Fibroblast of skin of scalp (primary cell): ENCODE results near the gene CXCL13.
"Not testable (repeated sequence)": the region's sequence is repeated elsewhere in the genome, so short reads cannot be mapped to it uniquely, and the experiment has no call there.

Experiments
- DNase-seq: peaks from one replicate; pipeline ENCODE4 v3.0.0-alpha.2; 2013

CXCL13 gene

GRCh38 chr4:77601614-77602187 is 3.9 kb upstream of the CXCL13 start:
- no peak for DNase-seq

DNA sequence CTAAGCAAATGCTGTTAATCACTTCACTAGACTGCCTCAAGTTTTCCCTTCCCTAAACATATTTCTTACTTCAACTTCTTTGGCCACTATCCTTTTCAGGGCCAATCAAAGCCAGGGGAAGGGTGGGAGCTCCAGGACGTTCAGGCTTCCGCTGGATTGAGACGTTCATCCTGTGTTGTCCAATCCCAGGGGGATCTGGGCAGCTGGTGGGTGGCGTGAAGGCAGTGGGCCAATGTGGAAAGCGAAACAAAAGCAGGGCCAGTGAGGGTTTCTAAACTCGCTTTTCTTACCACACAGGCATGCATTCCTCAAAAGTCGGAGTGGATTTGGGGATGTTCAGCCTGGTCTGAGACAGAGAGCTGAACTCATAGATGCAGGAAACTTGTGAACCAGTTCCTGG is 7.6 kb downstream of the CXCL13 start:
- peak; percentile 22 for DNase-seq

DNA sequence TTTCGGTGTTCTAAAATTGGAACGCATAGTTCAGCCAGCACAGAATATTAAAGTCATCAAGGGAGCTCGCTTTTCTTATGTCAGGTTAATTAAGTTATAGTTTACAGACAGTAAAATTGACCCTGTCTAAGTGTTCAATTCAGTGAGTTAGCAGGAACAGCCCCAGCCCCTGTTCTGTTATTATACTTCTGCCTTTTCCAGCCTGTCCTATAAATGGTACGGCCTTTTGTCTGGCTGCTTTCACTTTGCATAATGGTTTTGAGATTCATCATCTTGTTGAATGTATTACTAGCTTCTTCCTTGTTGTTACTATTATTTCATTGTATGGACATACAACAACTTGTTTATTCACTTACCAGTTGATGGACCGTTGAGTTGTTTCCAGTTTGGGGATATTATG is 9.5 kb downstream of the CXCL13 start:
- DNase-seq = no peak

DNA sequence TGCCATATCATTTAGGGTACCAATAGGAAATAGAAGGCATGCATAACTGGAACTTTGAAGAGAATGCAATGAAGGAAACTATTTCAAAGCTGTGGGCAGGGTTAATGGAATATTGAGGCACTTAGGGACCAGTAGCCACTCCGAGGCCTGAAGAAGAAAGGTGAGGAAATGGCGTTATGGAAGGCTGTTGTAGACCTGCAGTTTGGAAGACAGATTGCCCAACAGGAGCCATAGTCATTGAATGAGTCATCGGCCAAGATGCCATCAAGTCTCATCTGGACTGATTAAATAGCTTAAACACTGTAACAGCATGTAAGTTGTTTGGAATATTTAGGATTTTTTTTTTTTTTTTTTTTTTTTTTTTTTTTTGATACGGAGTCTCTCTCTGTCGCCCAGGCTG is 11.6 kb downstream of the CXCL13 start:
- DNase-seq = no peak

DNA sequence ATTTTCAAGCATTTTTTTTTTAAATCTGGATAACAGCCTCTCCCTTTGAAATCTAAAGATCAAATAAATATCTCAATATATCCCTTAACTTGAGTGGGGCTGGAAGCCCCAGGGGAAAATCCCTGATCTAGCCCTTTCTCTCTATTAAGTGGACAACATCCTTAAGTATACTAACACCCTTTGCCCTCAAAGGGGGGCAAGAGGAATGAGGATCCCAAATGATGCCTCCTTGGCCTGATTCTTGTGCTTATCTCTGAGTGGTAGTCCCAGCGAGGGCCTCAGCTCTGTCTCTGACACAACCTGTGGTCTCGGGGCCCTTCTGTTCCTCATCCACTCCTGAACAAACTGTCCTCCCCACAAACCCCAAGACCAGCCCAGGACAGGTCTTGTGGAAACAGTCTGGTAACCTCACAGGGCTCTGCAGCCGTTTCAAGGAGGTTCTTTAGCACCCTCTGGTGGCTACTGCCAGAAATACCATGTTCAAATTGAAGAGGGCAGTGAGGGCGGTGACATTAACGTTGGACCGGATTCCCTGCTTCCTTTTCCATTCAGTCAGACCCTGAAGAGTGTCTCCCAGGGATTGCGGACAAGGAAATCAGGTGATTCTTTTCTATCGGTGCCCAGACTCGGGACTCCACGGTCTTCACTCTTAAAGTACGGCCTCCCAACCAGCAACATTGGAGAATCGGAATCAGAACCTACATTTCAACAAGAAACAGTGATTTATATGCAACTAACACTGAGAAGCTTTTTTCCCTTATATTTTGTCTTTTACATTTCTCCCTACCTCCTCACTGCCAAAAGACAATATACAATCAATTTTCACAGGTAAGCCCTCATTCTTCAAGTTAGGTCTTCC is 13.0 kb downstream of the CXCL13 start:
- DNase-seq = peak; percentile 66

GRCh38 chr4:77619408-77619807 is 13.8 kb downstream of the CXCL13 start:
- DNase-seq = no peak

GRCh38 chr4:77621254-77621653 is 15.6 kb downstream of the CXCL13 start:
- DNase-seq = no peak

DNA sequence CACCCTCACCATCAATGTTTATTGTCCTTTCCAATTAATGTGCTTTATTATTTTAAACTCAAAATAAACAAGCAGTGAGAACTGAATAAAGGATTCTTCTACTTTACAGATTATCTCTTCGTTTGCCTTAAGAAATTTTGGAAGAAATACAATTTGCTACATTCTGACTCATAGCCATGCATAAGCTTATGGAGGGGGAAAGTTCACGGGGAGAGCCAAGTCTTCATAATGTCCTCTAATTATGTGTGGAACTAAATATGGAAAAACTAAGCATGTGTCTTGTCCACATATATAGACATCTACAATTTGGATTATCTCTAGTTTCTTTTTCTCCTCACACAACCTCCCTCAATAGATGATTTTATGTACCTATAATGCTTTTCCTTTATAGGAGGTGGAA is 17.5 kb downstream of the CXCL13 start:
- DNase-seq = no peak

DNA sequence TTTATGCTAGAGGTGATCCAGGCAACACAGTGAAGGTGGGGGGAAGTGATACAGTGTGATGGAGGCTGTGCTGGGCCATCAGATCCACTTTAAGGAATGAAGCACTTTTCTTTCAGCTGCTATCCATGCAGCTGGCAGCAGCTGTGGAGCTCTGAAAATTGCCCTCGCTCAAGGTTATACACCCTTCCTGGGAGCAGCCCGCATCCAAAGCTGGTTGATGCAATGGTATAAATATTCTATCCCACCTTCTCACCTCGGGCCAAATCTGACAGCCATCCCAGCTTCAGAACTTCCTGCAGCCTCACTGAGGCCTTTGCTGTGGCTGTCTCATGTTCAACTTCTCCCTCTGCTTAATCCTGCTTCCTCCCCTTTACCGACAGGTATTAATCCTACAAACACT is 18.6 kb downstream of the CXCL13 start:
- no peak for DNase-seq

- DNase-seq = no peak
Measured at GRCh38 chr4:77625485-77625884, 19.9 kb downstream of the CXCL13 start.

GRCh38 chr4:77629885-77630284 is 24.3 kb downstream of the CXCL13 start:
- DNase-seq = no peak

DNA sequence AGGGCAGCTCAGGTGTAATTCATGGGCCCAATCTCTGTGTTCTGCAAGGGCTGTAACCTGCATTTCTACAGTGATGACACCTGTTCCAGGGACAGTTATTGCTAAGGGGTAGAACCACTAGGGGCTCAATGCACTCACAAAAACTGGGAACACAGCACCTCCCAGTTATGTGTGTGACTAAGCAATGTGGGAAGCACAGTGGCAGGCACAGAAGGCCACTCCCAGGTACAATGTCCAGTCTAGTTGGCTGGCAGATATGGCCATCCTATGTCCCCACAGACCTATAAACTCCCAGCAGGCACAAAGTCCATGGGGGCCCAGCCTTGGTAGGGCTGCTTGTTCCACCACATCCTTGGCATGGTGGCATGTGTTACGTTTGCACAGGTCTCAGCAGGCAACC is 25.7 kb downstream of the CXCL13 start:
- DNase-seq = no peak

- no peak for DNase-seq
Measured at GRCh38 chr4:77634132-77634785, 28.6 kb downstream of the CXCL13 start.

DNA sequence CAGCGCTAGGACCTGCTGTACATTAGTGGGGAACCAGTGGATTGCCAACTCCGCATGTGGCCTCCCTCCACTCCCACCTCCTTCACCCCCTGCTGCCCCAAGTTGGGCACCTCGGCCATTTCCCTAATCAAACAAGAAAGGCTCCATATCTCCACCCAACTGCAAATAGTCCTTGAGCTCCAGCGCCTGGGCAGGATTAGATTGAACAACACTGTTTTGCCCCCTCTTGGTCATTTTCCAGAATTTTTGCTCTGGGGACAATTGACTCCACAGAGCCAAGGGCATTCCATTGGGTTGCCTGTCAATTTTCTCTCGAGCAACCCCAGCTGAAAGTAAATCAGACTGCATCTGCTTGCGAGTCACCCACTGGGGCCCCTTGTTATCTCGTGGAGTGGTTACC is 29.6 kb downstream of the CXCL13 start:
- DNase-seq = no peak

DNA sequence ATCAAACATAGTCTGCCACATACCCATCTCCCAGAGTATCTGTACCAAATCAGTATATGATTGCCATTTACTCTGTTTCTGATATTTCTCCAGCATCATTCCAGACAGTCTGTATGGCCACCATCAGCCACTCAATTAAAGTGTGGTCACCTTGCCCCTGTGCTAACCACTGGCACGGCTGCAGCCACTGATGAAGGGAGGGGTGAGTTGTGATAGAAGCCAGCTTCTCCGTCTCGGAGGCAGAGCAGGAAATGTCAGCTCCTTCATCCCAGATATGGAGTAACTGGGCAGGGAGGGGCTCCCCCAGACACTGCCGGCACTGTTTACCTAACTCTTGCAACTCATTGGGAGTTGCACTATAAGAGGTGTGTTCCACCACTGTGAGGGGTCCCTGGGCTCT is 30.3 kb downstream of the CXCL13 start:
- no peak for DNase-seq

DNA sequence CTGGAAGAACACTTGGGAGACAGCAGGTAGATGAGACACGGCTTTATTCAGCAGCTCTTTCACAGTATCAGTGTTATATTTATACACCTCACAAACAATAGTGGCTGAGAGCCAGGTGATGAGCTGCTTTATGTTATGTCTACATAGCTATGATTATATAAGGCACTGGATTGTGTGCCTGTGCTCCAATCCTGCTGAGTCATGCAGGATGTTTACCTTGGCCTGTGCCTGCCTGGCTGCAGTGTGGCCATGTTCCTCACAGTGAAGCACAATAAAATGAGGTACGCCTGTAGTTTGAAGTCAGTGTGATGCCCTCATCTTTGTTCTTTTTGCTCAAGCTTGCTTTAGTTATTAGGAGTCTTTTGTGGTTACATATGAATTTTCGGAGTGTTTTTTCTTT is 31.3 kb downstream of the CXCL13 start:
- peak; percentile 69 for DNase-seq

DNA sequence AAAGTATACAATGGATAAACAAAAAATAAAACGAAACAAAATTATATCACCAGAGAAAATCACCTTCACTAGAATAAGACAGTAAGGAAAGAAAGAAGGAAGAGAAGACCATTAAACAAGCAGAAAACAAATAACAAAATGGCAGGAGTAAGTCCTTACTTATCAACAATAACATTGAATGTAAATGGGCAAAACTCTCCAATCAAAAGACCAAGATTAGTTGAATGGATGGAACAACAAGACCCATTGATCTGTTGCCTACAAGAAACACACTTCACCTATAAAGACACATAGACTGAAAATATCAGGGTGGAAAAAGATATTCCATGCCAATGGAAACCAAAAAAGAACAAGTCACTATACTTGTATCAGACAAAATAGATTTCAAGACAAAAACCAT is 38.4 kb downstream of the CXCL13 start:
- not testable (repeated sequence) for DNase-seq

GRCh38 chr4:77650787-77651186 is 45.2 kb downstream of the CXCL13 start:
- DNase-seq = no peak

DNA sequence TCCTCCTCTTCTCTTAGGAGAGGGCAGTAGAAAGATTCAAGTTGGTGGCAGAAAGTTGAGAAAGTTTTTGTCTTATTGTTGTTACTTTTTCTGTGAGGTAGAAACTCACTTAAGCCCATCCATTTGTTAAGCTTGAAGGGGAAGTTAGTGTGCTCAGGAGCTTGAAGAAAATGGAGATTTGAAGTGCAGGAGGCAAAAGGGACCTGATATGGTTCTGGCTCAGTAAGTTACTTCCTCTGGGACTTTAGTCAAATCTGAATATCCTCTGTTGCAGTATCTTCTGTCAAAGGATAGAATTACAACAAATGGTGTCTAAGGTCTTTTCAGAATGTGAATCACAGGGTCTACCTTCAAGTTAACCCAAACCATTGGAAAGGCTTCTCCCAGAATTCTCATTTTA is 46.2 kb downstream of the CXCL13 start:
- DNase-seq = no peak

DNA sequence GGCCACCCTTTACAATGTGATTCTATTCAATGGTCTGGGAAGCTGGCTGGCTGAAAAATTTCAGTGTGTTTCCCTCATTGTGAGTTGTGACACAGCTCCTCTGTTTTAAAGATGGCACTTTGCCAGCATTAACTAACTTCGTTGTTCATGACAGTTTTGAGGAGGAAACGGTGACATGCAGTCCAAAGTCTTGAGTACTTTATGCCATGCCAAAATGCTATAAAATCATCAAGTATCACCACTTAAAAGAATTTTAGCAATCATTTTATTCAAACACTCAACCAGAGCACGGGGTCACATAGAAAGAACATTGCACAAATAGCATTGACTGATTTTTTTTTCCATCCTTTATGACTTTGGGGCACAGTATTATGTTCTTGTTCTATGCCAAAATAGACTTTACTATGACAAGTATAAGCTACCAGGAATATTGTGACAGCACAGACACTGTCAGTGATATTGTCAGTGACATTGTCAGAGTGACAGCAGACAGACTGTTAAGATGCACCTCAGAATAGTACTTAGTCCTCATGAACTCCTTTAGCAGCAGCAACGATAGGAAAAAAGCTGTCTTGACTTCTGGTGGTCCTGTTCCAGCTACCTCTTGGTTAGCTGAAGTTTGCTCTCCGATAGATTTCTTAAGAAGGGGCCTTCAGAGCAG is 46.7 kb downstream of the CXCL13 start:
- no peak for DNase-seq

DNA sequence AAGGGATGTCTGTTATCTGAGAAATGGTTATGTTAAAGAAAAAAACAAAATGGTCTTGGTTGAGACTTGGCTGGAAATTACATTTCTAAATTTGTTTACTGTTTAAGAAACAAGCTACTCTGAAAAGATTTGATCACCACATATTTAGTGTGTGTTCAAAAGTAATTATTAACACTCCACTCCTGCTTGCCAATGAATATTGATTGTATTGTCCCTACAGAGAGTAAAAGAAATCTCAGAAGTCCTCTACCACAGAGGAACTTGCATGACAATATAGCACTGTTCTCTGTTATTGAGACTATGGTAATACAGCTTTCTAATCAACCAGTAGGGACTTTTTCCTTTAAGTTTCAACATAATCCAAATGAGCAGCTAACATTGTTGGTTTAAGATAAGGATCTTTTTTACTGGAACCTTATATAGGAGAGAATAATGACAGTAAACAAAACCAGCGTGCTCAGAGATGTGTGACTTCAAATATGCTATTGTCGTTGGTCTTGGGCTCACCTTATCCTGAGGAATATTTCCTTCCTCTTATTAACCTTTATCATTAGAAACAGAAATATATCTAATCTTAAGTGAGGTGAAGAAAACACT is 47.6 kb downstream of the CXCL13 start:
- DNase-seq = no peak

DNA sequence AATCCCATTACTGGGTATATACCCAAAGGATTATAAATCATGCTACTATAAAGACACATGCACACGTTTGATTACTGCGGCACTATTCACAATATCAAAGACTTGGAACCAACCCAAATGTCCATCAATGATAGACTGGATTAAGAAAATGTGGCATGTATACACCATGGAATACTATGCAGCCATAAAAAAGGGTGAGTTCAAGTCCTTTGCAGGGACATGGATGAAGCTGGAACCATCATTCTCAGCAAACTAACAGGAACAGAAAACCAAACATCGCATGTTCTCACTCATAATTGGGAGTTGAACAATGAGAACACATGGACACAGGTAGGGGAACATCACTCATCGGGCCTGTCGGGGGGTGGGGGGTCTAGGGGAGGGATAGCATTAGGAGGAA is 54.7 kb downstream of the CXCL13 start:
- not testable (repeated sequence) for DNase-seq
